H1 (cell line): Measurements from ENCODE around the gene LRRC19.
A peak's percentile ranks its signal among the peaks of the same experiment; 100 is the strongest.

Experiments
- BRCA1 ChIP-seq: IDR thresholded peaks from 2 replicates; pipeline ENCODE4 v1.6.1; 2012; ENCODE audit warnings: low read depth, low read length, improper control_type of control experiment
- MAX ChIP-seq: IDR thresholded peaks from 2 replicates; pipeline ENCODE4 v1.6.1; 2012; ENCODE audit warnings: inconsistent platforms
- SP1 ChIP-seq: IDR thresholded peaks from 2 replicates; pipeline ENCODE4 v1.6.1; 2011; ENCODE audit warnings: low read depth, low read length
- TF ChIP-seq, protein P1 (sequence below), 3 experiments: IDR thresholded peaks; 1 replicate in 2 of 3; 2 replicates in 1 of 3; pipeline versions ENCODE4 v1.5.1 to v1.6.1; 2011; ENCODE audit warnings: low read length in 3 of 3, mild to moderate bottlenecking in 3 of 3, inconsistent platforms in 2 of 3, low read depth in 1 of 3, moderate library complexity in 1 of 3; ENCODE audit not compliant: insufficient read depth in 1 of 3; ENCODE audit errors: control extremely low read depth in 1 of 3
- TF ChIP-seq, protein P2 (sequence below): IDR thresholded peaks from 2 replicates; pipeline ENCODE4 v1.6.1; 2011; ENCODE audit warnings: low read length, improper control_type of control experiment

DNA sequence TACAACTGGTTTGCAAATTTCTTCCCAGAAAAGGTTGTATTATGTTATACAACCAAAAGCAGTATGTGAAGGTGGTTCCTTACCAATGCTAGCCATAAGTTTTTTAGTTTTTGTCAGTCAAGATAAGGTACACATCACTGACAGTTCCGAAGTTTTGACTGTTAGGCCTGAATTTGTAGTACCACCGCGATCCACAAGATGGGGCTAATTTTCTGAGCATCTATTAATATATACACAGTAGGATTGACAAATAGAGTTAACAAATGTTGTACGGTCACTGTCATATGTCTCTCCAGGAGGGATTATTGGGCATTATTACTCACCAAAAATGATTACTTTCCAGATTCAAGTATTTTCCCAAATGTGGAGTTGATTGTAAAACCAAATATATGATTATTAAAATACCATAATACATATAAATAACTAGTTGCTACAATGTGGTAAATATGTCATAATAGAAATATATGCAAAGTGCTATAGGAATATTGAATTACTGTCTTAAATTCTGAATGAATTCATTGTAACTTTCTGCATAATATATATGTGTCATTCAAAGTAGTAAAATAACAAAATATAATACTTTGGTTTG is 28.4 kb upstream of the LRRC19 start:
- no peak for TF ChIP-seq SP1
- TF ChIP-seq, protein P1, sequence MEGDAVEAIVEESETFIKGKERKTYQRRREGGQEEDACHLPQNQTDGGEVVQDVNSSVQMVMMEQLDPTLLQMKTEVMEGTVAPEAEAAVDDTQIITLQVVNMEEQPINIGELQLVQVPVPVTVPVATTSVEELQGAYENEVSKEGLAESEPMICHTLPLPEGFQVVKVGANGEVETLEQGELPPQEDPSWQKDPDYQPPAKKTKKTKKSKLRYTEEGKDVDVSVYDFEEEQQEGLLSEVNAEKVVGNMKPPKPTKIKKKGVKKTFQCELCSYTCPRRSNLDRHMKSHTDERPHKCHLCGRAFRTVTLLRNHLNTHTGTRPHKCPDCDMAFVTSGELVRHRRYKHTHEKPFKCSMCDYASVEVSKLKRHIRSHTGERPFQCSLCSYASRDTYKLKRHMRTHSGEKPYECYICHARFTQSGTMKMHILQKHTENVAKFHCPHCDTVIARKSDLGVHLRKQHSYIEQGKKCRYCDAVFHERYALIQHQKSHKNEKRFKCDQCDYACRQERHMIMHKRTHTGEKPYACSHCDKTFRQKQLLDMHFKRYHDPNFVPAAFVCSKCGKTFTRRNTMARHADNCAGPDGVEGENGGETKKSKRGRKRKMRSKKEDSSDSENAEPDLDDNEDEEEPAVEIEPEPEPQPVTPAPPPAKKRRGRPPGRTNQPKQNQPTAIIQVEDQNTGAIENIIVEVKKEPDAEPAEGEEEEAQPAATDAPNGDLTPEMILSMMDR (IDR thresholded peaks at IDR 0.05; ENCODE audit: control extremely low read depth in 1 of 3, insufficient read depth in 1 of 3, low read depth in 1 of 3, low read length in 3 of 3) = peak in 2 of 3 experiments; percentile 49 to 71; a peak in 2 of 4 replicates
- TF ChIP-seq, protein P2, sequence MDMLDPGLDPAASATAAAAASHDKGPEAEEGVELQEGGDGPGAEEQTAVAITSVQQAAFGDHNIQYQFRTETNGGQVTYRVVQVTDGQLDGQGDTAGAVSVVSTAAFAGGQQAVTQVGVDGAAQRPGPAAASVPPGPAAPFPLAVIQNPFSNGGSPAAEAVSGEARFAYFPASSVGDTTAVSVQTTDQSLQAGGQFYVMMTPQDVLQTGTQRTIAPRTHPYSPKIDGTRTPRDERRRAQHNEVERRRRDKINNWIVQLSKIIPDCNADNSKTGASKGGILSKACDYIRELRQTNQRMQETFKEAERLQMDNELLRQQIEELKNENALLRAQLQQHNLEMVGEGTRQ = no peak
- no peak for TF ChIP-seq MAX
- no peak for TF ChIP-seq BRCA1
